HFFc6 (cell line): ENCODE data around the gene PHACTR3. TPM values are rescaled to one million over a fixed set of nuclear protein-coding genes. Genes with fewer than 3 reads are reported as not detected.
"Not testable (repeated sequence)": the region's sequence is repeated elsewhere in the genome, so short reads cannot be mapped to it uniquely, and the experiment has no call there.

Experiments
- DNase-seq: peaks from one replicate; pipeline ENCODE4 v3.0.0-alpha.2; 2018
- H3K27ac Mint-ChIP-seq: 2 replicates; pipeline ENCODE4 v1.8.0; 2020; ENCODE audit warnings: mild to moderate bottlenecking, mixed read lengths
- H3K27me3 Mint-ChIP-seq: 2 replicates; pipeline ENCODE4 v1.8.0; 2021; ENCODE audit warnings: mild to moderate bottlenecking, moderate library complexity, mixed read lengths; ENCODE audit not compliant: insufficient read depth
- H3K36me3 Mint-ChIP-seq: 2 replicates; pipeline ENCODE4 v1.8.0; 2021; ENCODE audit warnings: low read depth, mixed read lengths
- H3K4me1 Mint-ChIP-seq: 2 replicates; pipeline ENCODE4 v1.8.0; 2020; ENCODE audit warnings: low read depth, mixed read lengths
- H3K4me3 Mint-ChIP-seq: 2 replicates; pipeline ENCODE4 v1.8.0; 2020; ENCODE audit warnings: mild to moderate bottlenecking, moderate library complexity, mixed read lengths
- H3K9me3 Mint-ChIP-seq: 2 replicates; pipeline ENCODE4 v1.8.0; 2020; ENCODE audit warnings: mild to moderate bottlenecking, mixed read lengths
- CTCF ChIP-seq: fragments of 200-600 bp; sonication (generic); IDR thresholded peaks from 2 replicates; pipeline ENCODE4 v1.5.0; 2021; ENCODE audit warnings: antibody characterized with exemption, mild to moderate bottlenecking
- total RNA-seq, 6 experiments: library from RNA; stranded (reverse); fragmentation: NEBNext Ultra II Directional; extraction: Animal tissue kit (Norgen Biotek cat#: 25700); gene quantifications; 2 replicates in 1 of 6; 3 replicates in 5 of 6; pipeline ENCODE4 v1.2.3, GENCODE V29; 2021

Gene PHACTR3
- total RNA-seq, 6 experiments from 2014 or later: not detected

- 0 out of 2 replicates have a peak, but pooled peaks cover 10% of the 10 kb centered on the region for H3K36me3 Mint-ChIP-seq
- TF ChIP-seq CTCF: no peak
- no peak overlapping the region for H3K4me3 Mint-ChIP-seq
- peaks cover 61% of the 10 kb centered on the region for H3K9me3 Mint-ChIP-seq
- DNase-seq: no peak
- peaks cover 4% of the 10 kb centered on the region; the same call in 1 of the 2 replicates for H3K27me3 Mint-ChIP-seq
- no peak overlapping the region for H3K27ac Mint-ChIP-seq
- H3K4me1 Mint-ChIP-seq: no peaks in the 10 kb centered on the region
Measured at GRCh38 chr20:59613861-59614260, 9.5 kb downstream of the PHACTR3 start.

GRCh38 chr20:59614714-59615113, 10.4 kb downstream of the PHACTR3 start:
- no peak overlapping the region for H3K4me3 Mint-ChIP-seq
- 0 out of 2 replicates have a peak, but pooled peaks cover 10% of the 10 kb centered on the region for H3K36me3 Mint-ChIP-seq
- H3K4me1 Mint-ChIP-seq: no peaks in the 10 kb centered on the region
- no peak for DNase-seq
- no peak for TF ChIP-seq CTCF
- H3K9me3 Mint-ChIP-seq: peaks cover 64% of the 10 kb centered on the region
- no peak overlapping the region for H3K27ac Mint-ChIP-seq
- H3K27me3 Mint-ChIP-seq: peaks cover 5% of the 10 kb centered on the region; the same call in 1 of the 2 replicates

- no peak for DNase-seq
- H3K36me3 Mint-ChIP-seq: 0 out of 2 replicates have a peak, but pooled peaks cover 16% of the 10 kb centered on the region
- H3K4me3 Mint-ChIP-seq: no peak overlapping the region
- TF ChIP-seq CTCF: no peak
- no peak overlapping the region for H3K27ac Mint-ChIP-seq
- H3K4me1 Mint-ChIP-seq: no peaks in the 10 kb centered on the region
- H3K9me3 Mint-ChIP-seq: peaks cover 69% of the 10 kb centered on the region
- peaks cover 5% of the 10 kb centered on the region; the same call in 1 of the 2 replicates for H3K27me3 Mint-ChIP-seq
Measured at GRCh38 chr20:59616306-59616705, 12.0 kb downstream of the PHACTR3 start.

GRCh38 chr20:59617221-59617620, 12.9 kb downstream of the PHACTR3 start:
- peaks cover 67% of the 10 kb centered on the region for H3K9me3 Mint-ChIP-seq
- H3K27ac Mint-ChIP-seq: no peak overlapping the region
- no peak overlapping the region for H3K4me3 Mint-ChIP-seq
- 0 out of 2 replicates have a peak, but pooled peaks cover 16% of the 10 kb centered on the region for H3K36me3 Mint-ChIP-seq
- peaks cover 5% of the 10 kb centered on the region; the same call in 1 of the 2 replicates for H3K27me3 Mint-ChIP-seq
- DNase-seq: no peak
- H3K4me1 Mint-ChIP-seq: no peaks in the 10 kb centered on the region
- TF ChIP-seq CTCF: no peak

- Mint-ChIP-seq H3K36me3 (0 out of 2 replicates have a peak, but pooled peaks cover 16% of the 10 kb centered on the region), H3K4me3 (no peak overlapping the region), H3K4me1 (no peaks in the 10 kb centered on the region), H3K27ac (no peak overlapping the region), H3K9me3 (peaks cover 61% of the 10 kb centered on the region), H3K27me3 (peaks cover 5% of the 10 kb centered on the region; the same call in 1 of the 2 replicates)
- TF ChIP-seq CTCF: no peak
- no peak for DNase-seq
Measured at GRCh38 chr20:59618131-59618530, 13.8 kb downstream of the PHACTR3 start.

GRCh38 chr20:59618585-59618984, 14.2 kb downstream of the PHACTR3 start:
- H3K36me3 Mint-ChIP-seq: 0 out of 2 replicates have a peak, but pooled peaks cover 16% of the 10 kb centered on the region
- DNase-seq, H3K27me3 Mint-ChIP-seq, H3K27ac Mint-ChIP-seq, H3K4me3 Mint-ChIP-seq, H3K4me1 Mint-ChIP-seq: not testable (repeated sequence)
- peaks cover 65% of the 10 kb centered on the region for H3K9me3 Mint-ChIP-seq
